K562 (cell line): ENCODE data around the gene TSSK2. TPM values are rescaled to one million over a fixed set of nuclear protein-coding genes. Genes with fewer than 3 reads are reported as not detected.

Experiments used
- ATAC-seq: fragments of 200-7000 bp; cut with Tn5 transposase; 3 replicates; pipeline ENCODE4 v1.9.1; 2020; ENCODE audit warnings: moderate library complexity
- BruUV-seq: library from RNA; stranded (reverse); fragments of 400-500 nt; replicated peaks from 2 replicates; lab custom pipeline; 2021; lab: Mats Ljungman, UMichigan
- CTCF ChIA-PET: fragments of 300-600 bp; formaldehyde crosslinking; extraction: SDS; loops from one replicate; lab custom pipeline; 2021; ENCODE audit warnings: low intra/inter-chr PET ratio; lab: Yijun Ruan, JAX
- POLR2A ChIA-PET: fragments of 300-600, 350-650 bp; sonication (Branson Sonifier 250); formaldehyde crosslinking; extraction: SDS; loops from one replicate; lab custom pipeline; 2021; ENCODE audit warnings: antibody characterized with exemption, inconsistent platforms; lab: Yijun Ruan, JAX
- DNase-seq, 4 experiments: peaks; one replicate each; pipeline versions ENCODE4 v3.0.0 to v3.0.0-alpha.2; 2011 to 2018; ENCODE audit warnings: low spot score in 3 of 4, mixed read lengths in 3 of 4; ENCODE audit errors: extremely low read depth in 1 of 4
- FAIRE-seq: peaks from 2 replicates; lab custom pipeline; 2011; peaks lifted over from hg19 to GRCh38; lab: Jason Lieb, UNC
- H2AFZ ChIP-seq: 2 replicates; pipeline ENCODE4 v1.6.0; 2011; ENCODE audit warnings: low read depth, low read length, control low read depth, inconsistent platforms
- H3K27ac ChIP-seq: fragments of 200-600 bp; 3 replicates; pipeline ENCODE4 v1.8.0; 2011; ENCODE audit warnings: low read depth, mild to moderate bottlenecking, control low read depth, inconsistent platforms, low read length, moderate library complexity, mixed read lengths; ENCODE audit errors: extremely low read depth
- H3K27me3 ChIP-seq, 2 experiments: fragments of 300-600 bp in 1 of 2; 2 replicates in 1 of 2; 3 replicates in 1 of 2; pipeline versions ENCODE4 v1.6.0 to v1.8.0; 2011; ENCODE audit warnings: inconsistent platforms in 2 of 2, low read length in 2 of 2, mild to moderate bottlenecking in 1 of 2, mixed read lengths in 1 of 2, moderate library complexity in 1 of 2; ENCODE audit not compliant: control insufficient read depth in 2 of 2, insufficient read depth in 2 of 2
- H3K36me3 ChIP-seq: fragments of 300-600 bp; 3 replicates; pipeline ENCODE4 v1.8.0; 2011; ENCODE audit warnings: mild to moderate bottlenecking, low read length, inconsistent platforms; ENCODE audit not compliant: control insufficient read depth, insufficient read depth
- H3K4me1 ChIP-seq, 2 experiments: fragments of 200-600 bp in 1 of 2; replicated peaks in 1 of 2; 2 replicates in 1 of 2; 3 replicates in 1 of 2; pipeline versions ENCODE4 v1.5.1 to v1.8.0; 2011; ENCODE audit warnings: inconsistent platforms in 2 of 2, low read length in 2 of 2, mild to moderate bottlenecking in 1 of 2, mixed read lengths in 1 of 2, moderate library complexity in 1 of 2; ENCODE audit not compliant: control insufficient read depth in 2 of 2, insufficient read depth in 2 of 2
- H3K4me2 ChIP-seq: 2 replicates; pipeline ENCODE4 v1.6.1; 2011; ENCODE audit warnings: low read length, control low read depth, inconsistent platforms, mixed read lengths; ENCODE audit not compliant: insufficient read depth
- H3K4me3 ChIP-seq: fragments of 200-600 bp; sonication (generic), shearing (Covaris generic); 2 replicates; pipeline ENCODE4 v1.5.1; 2016; ENCODE audit warnings: control low read depth, inconsistent platforms
- H3K79me2 ChIP-seq: fragments of 200-600 bp; 3 replicates; pipeline ENCODE4 v1.8.0; 2011; ENCODE audit warnings: low read length, inconsistent platforms; ENCODE audit not compliant: control insufficient read depth, insufficient read depth
- H3K9ac ChIP-seq, 2 experiments: 2 replicates each; pipeline versions ENCODE4 v1.6.0 to v1.6.1; 2011; ENCODE audit warnings: low read depth in 2 of 2, low read length in 2 of 2, control low read depth in 1 of 2, inconsistent platforms in 1 of 2, mild to moderate bottlenecking in 1 of 2, mixed read lengths in 1 of 2; ENCODE audit not compliant: insufficient read depth in 1 of 2
- H3K9me1 ChIP-seq: one replicate; pipeline ENCODE4 v1.6.0; 2011; ENCODE audit warnings: inconsistent platforms, mild to moderate bottlenecking, low read length, moderate library complexity; ENCODE audit not compliant: control insufficient read depth, insufficient read depth
- H3K9me3 ChIP-seq: replicated peaks from 2 replicates; pipeline ENCODE4 v1.5.1; 2011; ENCODE audit warnings: low read depth, low read length, inconsistent platforms; ENCODE audit not compliant: control insufficient read depth, insufficient read depth
- H4K20me1 ChIP-seq: replicated peaks from 2 replicates; pipeline ENCODE4 v1.6.1; 2011; ENCODE audit warnings: low read length, inconsistent platforms, mixed read lengths; ENCODE audit not compliant: control insufficient read depth, insufficient read depth
- ELK3 ChIP-seq: fragments of 450-650 bp; formaldehyde crosslinking; IDR thresholded peaks from 2 replicates; pipeline ENCODE4 v1.4.0; 2020; ENCODE audit warnings: mild to moderate bottlenecking
- FOXP4 ChIP-seq: sonication (generic); formaldehyde crosslinking; IDR thresholded peaks from 2 replicates; pipeline ENCODE4 v1.8.0; 2022; ENCODE audit warnings: mild to moderate bottlenecking, missing genetic modification reagents, borderline replicate concordance
- HOXB6 ChIP-seq: fragments of 250-450 bp; sonication (Bioruptor Pico); IDR thresholded peaks from 2 replicates; pipeline ENCODE4 v1.5.1; 2022; ENCODE audit warnings: mild to moderate bottlenecking, borderline replicate concordance
- MAZ ChIP-seq, 2 experiments: fragments of 450-650 bp in 1 of 2; sonication (generic) in 1 of 2; formaldehyde crosslinking; IDR thresholded peaks in 1 of 2; conservative IDR thresholded peaks in 1 of 2; 2 replicates each; pipeline versions ENCODE4 v1.4.0 to v1.5.0; 2020; ENCODE audit warnings: mild to moderate bottlenecking in 1 of 2, missing genetic modification reagents in 1 of 2
- NFE2 ChIP-seq: IDR thresholded peaks from 2 replicates; pipeline ENCODE4 v1.6.1; 2014; ENCODE audit warnings: antibody characterized with exemption, low read depth
- POLR2H ChIP-seq: IDR thresholded peaks from 2 replicates; pipeline ENCODE4 v1.6.1; 2016; ENCODE audit warnings: missing genetic modification characterization, low read depth, mild to moderate bottlenecking, control low read depth, missing compliant biosample characterization, moderate library complexity
- SNIP1 ChIP-seq: fragments of 450-650 bp; IDR thresholded peaks from 2 replicates; pipeline ENCODE4 v1.7.1; 2017; ENCODE audit warnings: low read depth, mild to moderate bottlenecking
- ZNF143 ChIP-seq: sonication (generic); formaldehyde crosslinking; IDR thresholded peaks from 2 replicates; pipeline ENCODE4 v1.9.0; 2022; ENCODE audit warnings: mild to moderate bottlenecking, missing genetic modification reagents
- ZNF217 ChIP-seq: sonication (generic); formaldehyde crosslinking; IDR thresholded peaks from 2 replicates; pipeline ENCODE4 v1.8.0; 2022; ENCODE audit warnings: mild to moderate bottlenecking, missing genetic modification reagents
- ZNF561 ChIP-seq: fragments of 450-650 bp; formaldehyde crosslinking; conservative IDR thresholded peaks from 2 replicates; pipeline ENCODE4 v1.4.0; 2020; ENCODE audit warnings: mild to moderate bottlenecking, moderate library complexity
- ZNF740 ChIP-seq, 3 experiments: fragments of 200-800 bp in 1 of 3; sonication (Bioruptor generic) in 1 of 3; sonication (generic) in 1 of 3; formaldehyde crosslinking in 1 of 3; IDR thresholded peaks; 2 replicates each; pipeline versions ENCODE4 v1.6.1 to v1.8.0; 2016 to 2022; ENCODE audit warnings: mild to moderate bottlenecking in 2 of 3, missing compliant biosample characterization in 2 of 3, missing genetic modification characterization in 2 of 3, missing genetic modification reagents in 1 of 3
- WGBS: fragments of 100-300 bp; shearing (Covaris generic); methylation state at CpG from one replicate; pipeline ENCODE4 v1.1.6; 2016; ENCODE audit warnings: low coverage, mixed read lengths; ENCODE audit not compliant: insufficient coverage; ENCODE audit errors: missing lambda C conversion rate; 5-methylcytosine and 5-hydroxymethylcytosine counted together
- in situ Hi-C: fragments of 300-500 bp; cut with MboI; formaldehyde crosslinking; loops from 4 replicates; pipeline ENCODE4 v1.15.0; 2018; ENCODE audit warnings: inconsistent platforms, mixed read lengths
- intact Hi-C: fragments of 100-400 bp; cut with micrococcal nuclease; formaldehyde crosslinking; loops from 2 replicates; pipeline ENCODE4 v1.14.2; 2022
- polyA plus RNA-seq, 8 experiments: library from polyadenylated mRNA; depleted of rRNA in 4 of 8; stranded (reverse) in 5 of 8; unstranded in 3 of 8; fragments of >200 nt; fragmentation: Nextera tagmentation in 2 of 8; fragmentation: Illumina TruSeq in 1 of 8; extraction: Ambion mirVana in 2 of 8; extraction: Trizol in 1 of 8; gene quantifications; 2 replicates each; pipeline versions ENCODE4 v1.2.1 to v1.2.3, GENCODE V29; 2011 to 2014; ENCODE audit warnings: inconsistent platforms in 1 of 8, missing spikeins in 1 of 8
- total RNA-seq, 7 experiments: library from RNA; depleted of rRNA in 6 of 7; stranded (reverse); fragments of >200 nt in 6 of 7; fragmentation: Illumina TruSeq in 2 of 7; extraction: Trizol in 2 of 7; gene quantifications; 2 replicates each; pipeline versions ENCODE4 v1.2.1 to v1.2.3, GENCODE V29; 2011 to 2021; ENCODE audit warnings: low replicate concordance in 1 of 7

Gene TSSK2
- total and polyA plus RNA-seq, 9 of the 15 experiments (the other 6 are each of a cell fraction or from before 2014, with no cell fraction given) = 0.04 TPM; not detected in 8

DNA sequence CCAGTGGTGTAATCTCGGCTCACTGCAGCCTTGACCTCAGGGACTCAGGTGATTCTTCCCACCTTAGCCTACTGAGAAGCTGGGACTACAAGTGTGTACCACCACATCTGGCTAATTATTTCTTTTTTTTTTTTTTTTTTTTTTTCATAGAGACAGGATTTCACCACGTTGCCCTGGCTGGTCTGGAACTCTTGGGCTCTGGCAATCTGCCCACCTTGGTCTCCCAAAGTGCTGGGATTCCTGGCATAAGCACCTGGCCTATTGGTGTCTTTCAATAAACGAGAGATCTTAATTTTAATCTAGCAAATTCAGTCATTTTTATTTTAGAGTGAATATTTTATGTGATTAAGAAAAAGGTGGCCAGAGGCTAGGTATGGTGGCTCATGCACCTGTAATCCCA lies 49.0 kb upstream of the TSSK2 start:
- Histone ChIP-seq H3K36me3 (peaks cover 46% of the 10 kb centered on the region), H2AFZ (no peak overlapping the region), H3K9me1 (no peaks in the 10 kb centered on the region), H3K9ac (no peak overlapping the region), H3K9me3 (no peaks in the 10 kb centered on the region), H3K79me2 (peaks cover 8% of the 10 kb centered on the region; the same call in 2 of the 3 replicates), H3K4me1 (peaks cover 7 to 12% of the 10 kb centered on the region in 2 experiments), H3K27me3 (no peaks in the 10 kb centered on the region), H3K4me3 (no peak overlapping the region), H4K20me1 (peaks cover 12% of the 10 kb centered on the region), H3K27ac (no peak overlapping the region), H3K4me2 (no peak overlapping the region)
- ChIA-PET POLR2A (interaction anchor here (0.7 to 3.3 kb wide), 7 partner anchors 9 to 257 kb away, joined by 3 to 18 read pairs (median 4); no protein-coding TSS in a partner anchor), CTCF (no interaction called here)
- BruUV-seq = no TSS peak
- DNase-seq = no peak
- intact Hi-C loops (no loop called here), in situ Hi-C loops (no loop called here)
- no peak for TF ChIP-seq FOXP4
- no peak for TF ChIP-seq POLR2H (tag)
- TF ChIP-seq ZNF217 (CRISPR knock-in tag) = no peak
- TF ChIP-seq ZNF143 (CRISPR knock-in tag) = no peak
- TF ChIP-seq MAZ (CRISPR knock-in tag; conservative IDR thresholded peaks at IDR 0.05 in 1 of 2, IDR thresholded peaks at IDR 0.05 in 1 of 2) = no peak
- no peak for TF ChIP-seq HOXB6 (CRISPR knock-in tag)
- TF ChIP-seq ZNF561 (CRISPR knock-in tag) = no peak
- no peak for TF ChIP-seq ZNF740 (CRISPR knock-in tag; IDR thresholded peaks at IDR 0.05)
- no peak for TF ChIP-seq ZNF740 (tag; IDR thresholded peaks at IDR 0.05)
- no peak for TF ChIP-seq ELK3 (CRISPR knock-in tag)
- TF ChIP-seq NFE2 = no peak
- TF ChIP-seq SNIP1 = no peak
- 74% methylated on average over 3 of the region's 3 CpGs for WGBS
- FAIRE-seq = no peak
- ATAC-seq = no peak
